HG03571 (cell line): ENCODE data around the gene PAAF1.

Experiments
- ATAC-seq: cut with Tn5 transposase; IDR thresholded peaks from one replicate; pipeline ENCODE4 v1.9.1; 2021; ENCODE audit not compliant: unreplicated experiment

PAAF1 gene

GRCh38 chr11:73969991-73970800 is 93.4 kb downstream of the PAAF1 start:
- no peak for ATAC-seq

GRCh38 chr11:73971175-73971719 is 94.4 kb downstream of the PAAF1 start:
- no peak for ATAC-seq

DNA sequence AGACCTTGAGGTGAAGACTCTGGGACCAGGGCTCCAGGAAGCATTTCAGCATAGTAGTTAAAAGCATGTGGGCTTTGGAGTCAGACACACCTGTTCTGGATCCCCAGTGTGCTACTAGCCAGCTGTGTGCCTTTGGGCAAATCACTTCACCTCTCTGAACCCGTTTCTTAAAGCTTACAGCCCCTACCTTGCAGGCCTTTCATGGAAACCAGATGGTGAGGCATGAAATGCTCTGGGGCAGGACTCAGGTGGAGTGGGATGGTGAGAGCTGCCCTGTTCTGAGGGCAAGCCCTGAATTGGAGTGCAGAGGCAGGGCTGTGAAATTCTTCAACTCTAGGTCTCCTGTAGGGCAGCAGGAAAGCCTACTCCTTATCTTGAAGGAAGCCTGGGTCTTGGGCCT is 95.4 kb downstream of the PAAF1 start:
- no peak for ATAC-seq

DNA sequence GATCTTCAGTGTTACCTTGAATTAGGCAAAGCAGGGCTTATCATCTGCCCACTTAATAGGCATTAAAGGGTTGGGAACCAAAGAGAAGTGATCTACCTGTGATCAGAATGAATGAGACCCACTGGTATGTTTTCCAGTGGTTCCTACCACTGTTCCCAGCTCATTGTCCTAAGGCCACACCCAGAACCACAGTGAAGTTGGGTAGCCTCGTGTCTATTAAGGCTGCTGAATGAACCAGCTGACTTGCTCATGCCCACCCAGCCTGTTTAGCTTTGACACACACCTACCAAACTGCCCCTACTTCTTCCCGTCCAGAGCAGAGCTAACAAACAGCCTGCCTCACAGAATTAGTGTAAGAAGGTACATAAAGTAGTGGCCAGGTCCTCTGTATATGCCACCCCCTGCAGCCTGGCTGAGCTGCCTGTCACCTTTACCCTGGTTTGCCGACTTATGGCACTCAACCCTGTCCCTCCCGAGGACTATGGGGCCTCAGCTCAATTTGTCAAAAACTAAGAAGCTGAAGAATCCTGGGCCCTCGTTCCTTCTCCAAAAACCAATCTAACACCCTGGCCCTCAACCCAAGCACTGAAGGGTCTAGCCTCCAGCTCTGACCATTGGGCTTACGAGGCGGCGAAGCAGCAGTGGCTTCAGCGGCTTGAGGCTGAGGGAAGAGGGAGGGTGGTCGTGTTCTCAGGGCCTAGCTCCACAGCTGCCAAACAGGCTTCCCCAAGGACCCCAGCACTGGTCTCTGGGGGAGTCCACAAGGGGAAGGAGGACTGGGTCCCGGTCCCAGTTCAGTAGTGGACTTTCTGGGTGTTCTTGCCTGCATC is 96.0 kb downstream of the PAAF1 start:
- ATAC-seq = no peak

- ATAC-seq = no peak
Measured at GRCh38 chr11:73974604-73975478, 98.0 kb downstream of the PAAF1 start.

GRCh38 chr11:73975479-73975757 is 98.6 kb downstream of the PAAF1 start:
- no peak for ATAC-seq

DNA sequence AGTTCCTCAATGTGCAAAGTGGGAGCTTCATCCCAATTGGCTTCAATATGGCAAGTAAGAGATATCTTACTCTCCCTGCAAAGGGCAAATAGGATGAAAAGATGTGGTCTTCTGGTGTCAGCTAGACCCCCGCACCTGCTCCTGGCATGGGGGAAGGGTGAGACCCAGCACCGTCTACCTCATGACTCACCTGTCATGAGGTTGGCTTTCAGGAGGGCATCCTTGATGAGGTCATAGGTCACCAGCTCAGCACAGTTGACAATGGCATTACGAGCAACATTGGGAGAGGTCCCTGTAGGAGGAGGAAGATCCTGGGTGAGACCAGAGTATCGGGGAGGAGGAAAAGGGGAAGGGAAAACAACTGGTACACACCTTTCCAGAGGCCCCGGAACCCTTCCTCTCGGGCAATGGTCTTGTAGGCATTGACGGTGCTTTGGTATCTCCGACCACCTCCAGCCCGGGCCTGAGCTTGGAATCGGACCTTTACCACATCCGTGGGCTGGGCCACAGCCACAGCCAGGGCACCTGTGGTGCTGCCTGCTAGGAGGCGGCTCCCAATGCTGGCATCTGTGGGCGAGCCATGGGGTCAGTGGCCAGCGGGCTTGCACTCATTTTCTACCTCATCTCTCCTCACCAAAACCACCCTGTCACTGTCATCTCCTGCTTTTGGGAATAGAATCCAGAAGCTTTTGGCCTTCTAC is 99.8 kb downstream of the PAAF1 start:
- ATAC-seq = no peak

DNA sequence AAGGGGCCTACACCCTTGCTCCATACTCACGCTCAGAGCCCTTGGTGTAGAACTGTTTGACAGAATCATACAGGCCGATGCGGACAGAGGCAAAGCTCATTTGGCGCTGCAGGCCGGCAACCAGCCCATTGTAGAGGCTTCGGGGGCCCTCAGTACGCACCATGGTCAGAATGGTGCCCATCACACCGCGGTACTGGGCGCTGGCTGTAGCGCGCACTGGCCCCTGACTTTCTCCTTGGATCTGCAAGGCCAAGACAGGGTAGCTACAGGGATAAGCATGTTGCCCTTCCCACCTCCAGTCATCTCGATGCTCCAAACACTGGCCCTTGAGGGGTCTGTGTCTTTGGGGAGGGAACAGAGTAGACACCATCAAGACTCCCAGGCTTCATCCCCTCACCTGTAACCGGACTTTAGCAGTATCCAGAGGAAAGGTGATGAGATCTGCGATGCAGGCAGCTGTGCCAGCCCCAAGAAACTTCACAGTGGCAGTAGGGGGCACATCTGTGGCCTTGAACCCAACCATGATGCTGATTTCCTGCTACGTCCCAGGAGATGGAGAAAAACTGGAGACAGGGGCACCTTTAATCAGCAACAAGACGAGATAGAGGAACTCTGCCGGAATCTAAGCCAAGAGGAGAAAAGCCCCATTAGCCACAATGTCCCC is 101.2 kb downstream of the PAAF1 start:
- ATAC-seq = no peak

- ATAC-seq = no peak
Measured at GRCh38 chr11:73978576-73979086, 101.8 kb downstream of the PAAF1 start.

DNA sequence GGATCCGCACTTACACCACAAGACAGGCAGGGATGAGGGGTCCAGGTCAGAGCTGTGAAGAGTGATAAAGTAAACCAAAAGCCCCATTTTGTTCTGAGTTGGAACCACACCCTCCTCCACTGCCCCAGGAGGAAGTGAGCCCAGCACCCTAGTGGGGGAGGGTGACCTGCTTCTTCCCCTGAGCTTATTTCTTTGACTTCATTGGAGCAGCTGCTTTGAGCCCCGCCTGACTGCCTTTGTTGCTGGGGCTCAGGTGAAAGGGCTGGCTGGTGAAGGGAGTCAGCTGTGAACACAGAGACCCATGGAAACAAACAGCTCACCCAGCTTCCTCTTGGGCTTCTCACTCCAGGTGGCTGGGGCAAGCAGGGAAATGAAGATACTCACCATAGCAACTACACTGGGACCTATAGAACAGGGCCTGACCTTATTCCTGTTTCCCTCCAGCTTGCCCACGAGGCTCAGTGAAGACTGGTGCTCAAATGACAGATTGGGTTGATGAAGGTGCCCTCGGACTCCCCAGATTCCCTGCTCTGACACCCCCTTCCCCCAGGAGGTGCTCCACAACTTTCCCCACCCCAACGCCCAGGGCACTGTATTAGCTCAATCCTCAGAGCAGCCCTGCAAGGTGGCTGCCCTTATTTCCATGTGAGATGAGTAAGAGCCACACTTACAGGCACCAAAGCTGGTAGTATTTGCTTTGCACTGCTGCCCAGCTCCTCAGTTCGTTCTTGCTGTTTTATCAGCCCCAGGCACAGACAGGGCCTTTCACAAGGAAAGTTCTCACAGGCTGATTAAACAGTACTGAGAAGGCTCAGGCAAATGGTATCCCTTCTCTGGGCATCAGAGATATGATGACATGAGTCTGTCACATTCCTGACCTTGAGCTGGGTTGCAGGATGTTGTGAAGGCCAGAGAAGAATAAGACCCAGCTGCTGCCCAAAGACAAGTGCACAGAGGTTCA is 103.5 kb downstream of the PAAF1 start:
- ATAC-seq = peak; percentile 39
